ENCODE data around the gene CD109.
A peak's percentile ranks its signal among the peaks of the same experiment; 100 is the strongest.

The CD109 gene

DNA sequence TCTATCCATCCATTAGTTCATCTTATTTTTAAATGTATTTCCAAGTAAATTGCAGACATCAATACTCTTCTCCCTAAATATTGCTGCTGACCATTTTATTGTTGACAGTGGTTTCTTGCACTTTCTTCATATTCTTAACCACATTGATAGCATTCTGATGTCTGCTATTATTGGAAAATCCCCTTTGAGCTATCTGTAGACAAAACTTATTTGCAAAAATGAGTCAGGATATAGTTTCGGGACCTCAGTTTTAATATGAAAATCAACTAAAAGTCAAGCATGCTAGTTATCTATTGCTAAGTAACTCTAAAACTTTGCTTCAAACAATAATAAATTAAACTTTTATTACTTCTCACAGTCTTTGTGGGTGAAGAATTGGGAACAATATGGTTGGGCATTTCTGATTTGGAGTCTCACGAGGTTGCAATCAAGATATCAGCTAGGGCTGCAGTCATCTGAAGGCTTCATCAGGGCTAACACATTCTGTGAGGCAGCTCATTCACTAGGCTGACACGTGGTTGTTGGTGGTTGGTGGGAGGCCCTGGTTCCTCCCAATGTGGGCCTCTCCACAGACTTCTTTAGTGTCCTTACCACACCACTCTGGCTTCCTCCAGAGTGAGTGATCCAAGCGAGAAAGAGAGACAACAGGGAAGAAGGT, 32.7 kb downstream of the CD109 start:
- no peak for DNase-seq

DNA sequence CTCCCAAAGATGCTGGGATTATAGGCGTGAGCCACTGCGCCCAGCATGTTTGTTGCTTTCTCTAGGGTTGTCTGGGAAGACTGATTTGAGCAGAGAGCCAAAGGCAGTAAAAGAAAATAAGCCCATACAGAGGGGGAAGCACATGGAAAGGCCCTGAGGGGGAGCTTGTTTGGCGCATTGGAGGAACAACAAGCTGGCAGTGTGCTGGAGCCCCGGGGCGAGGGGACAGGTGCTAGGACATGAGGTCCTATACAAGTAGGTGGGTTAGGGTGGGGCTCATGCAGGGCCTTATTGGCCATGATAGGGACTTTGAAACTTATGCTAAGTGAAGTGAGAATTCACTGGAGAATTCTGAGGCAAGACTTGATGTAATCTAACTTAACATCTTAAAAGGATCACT, 35.3 kb downstream of the CD109 start:
- no peak for DNase-seq

DNA sequence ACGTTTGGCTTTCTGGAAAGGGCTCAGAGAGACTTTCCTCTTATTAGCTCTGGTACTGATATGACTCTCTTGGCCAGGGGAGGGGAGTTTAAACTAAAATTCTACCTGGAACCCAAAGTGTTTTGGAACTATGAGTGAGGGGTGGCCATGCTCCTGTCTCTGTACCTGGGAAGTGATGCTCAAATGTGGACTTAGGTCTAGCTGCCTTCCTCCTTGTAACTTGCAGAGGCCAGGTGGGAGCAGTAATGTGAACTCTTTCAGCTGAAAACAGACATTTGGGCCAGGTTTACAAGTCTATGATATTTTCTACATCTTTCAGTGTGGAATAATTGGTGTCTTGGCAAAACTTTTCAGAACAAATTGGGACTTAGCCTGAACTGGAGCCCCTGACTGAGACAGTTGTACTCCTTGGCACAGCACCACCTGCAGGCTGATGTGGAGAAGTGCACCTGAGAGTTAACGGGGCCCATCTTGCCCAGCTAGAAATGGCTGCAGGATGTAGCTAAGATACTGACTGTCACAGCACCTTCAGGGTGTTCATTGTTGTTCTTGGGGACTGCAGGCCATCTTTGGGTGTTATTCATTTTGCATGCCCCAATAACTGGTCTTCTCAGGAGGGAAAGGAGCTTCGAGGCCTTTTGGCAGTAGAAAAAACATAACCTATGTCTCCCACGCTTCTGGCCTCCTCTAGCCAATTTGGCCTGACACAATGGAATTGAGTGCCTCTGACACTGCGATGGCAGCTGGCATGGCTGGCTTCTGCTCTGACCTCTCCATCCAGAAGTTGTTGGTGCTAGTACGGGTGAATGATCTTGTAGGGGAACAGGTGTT, 37.1 kb downstream of the CD109 start:
- peak; percentile 8 for DNase-seq

GRCh38 chr6:73733791-73734190, 37.8 kb downstream of the CD109 start:
- DNase-seq = no peak

- no peak for DNase-seq
These were observed 38.9 kb downstream of the CD109 start for GRCh38 chr6:73734832-73735453.

- DNase-seq = no peak
These were observed 42.5 kb downstream of the CD109 start for GRCh38 chr6:73738367-73739028.

GRCh38 chr6:73739096-73739495, 43.1 kb downstream of the CD109 start:
- no peak for DNase-seq

DNA sequence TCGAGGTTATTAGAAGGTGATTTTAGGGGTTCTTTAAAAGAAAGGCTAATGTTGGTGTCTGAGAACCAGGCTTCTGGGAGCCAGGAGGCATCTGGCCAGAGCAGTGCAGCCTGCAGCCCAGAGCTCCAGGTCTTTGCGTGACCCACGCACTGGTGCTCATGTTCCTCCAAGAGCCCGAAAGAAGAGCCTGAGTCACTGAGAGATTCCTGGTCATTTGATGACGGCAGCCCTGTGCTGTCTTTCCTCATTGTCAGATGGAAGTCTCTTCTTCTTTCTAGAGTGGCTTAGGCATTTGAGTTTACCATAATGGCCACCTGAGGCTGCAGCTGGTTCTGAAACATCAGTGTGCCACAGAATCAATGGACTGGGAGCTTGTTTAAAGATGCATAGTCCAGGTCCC, 46.4 kb downstream of the CD109 start:
- no peak for DNase-seq

- no peak for DNase-seq
These were observed 47.1 kb downstream of the CD109 start for GRCh38 chr6:73743081-73743480.

DNA sequence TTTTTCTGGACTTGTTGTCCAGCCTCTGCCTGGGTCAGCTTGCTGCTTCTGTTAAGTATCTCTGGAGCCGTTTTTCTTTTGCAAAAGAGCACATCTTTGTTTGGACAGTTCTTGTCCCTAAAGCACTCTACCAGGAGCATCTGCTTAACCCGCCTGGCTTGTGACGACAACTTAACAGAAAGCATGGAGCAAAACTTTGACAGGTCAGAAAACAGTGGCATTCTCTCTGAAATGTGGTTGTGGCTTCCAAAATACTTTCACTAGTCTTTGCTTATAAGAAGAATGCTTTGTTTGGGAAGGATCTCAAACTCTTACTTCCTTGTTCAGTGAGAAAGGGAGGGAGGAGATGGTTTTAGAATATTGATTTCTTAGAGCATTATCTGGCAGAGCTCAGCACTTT, 47.6 kb downstream of the CD109 start:
- DNase-seq = no peak

GRCh38 chr6:73746787-73747186, 50.8 kb downstream of the CD109 start:
- no peak for DNase-seq

DNA sequence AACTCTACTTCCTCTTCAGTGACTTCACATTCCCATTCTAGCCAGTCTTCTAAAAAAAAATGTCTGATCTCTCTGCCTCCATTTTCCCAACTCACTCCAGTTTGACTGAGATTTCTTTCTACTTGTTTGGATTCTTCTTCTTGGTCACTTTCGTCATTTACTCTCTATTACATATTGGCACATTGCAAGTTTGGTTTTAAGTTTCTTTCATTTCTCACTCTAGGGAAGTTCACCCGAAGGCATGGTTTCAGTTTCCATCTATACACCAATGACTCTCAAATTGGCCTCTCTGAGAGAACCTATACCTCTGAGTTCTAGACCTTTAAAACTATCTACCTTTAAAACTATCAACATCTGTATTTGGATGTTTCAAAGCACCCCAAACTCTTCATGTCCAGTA, 51.3 kb downstream of the CD109 start:
- DNase-seq = no peak

DNA sequence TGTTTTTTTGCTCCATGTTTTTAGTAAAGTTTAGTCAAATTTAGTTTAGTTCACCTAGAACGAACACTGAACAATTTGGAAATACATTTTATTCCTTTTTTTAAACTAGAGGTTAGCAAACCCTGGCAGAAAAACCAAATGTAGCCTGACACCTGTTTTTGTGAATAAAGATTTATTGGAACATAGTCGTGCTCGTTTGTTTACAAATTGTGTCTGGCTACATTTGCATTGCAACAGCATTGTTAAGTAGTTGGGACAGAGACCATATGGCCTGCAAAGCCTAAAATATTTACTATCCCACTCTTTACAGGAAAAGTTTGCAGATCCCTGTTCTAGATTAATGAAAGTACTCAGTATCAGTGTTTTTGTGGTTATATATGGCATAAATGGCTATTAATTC, 56.9 kb downstream of the CD109 start:
- no peak for DNase-seq

DNA sequence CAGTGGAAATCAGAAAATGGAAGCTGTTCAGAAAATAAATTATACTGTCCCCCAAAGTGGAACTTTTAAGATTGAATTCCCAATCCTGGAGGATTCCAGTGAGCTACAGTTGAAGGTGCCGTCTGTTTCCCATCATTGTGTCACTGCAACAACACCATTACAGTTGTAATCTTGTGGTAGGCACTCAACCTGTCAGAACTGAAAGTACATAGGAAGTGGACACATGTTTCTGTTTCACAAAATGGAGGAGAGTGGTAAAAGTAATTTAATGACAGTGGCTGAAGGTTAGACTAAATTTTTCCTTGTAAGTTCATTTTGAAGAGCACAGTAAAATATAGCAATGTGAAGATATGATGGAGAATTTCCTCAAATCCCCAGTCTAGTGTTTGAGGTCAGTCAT, 70.0 kb downstream of the CD109 start:
- DNase-seq = no peak

DNA sequence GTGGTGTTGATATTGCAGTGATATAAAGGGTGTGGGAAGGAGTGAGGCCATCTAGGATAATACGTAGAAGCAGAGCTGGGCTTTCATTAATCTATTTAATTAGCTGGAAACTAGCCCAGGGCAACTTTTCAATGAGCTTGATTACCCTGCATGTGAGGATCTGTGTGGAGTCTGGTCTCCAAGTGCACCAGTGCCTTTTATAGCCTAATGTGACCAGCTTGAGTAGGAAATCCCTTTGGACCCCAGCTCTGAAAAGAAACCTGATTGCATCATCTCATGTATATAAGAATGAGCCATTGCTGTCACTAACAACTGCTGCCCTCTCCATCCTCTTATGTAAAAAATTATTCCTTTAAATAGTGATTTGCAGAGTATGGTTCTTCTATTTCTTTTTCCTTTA, 72.6 kb downstream of the CD109 start:
- DNase-seq = no peak

- DNase-seq = no peak
These were observed 74.0 kb downstream of the CD109 start for GRCh38 chr6:73769976-73770375.

DNA sequence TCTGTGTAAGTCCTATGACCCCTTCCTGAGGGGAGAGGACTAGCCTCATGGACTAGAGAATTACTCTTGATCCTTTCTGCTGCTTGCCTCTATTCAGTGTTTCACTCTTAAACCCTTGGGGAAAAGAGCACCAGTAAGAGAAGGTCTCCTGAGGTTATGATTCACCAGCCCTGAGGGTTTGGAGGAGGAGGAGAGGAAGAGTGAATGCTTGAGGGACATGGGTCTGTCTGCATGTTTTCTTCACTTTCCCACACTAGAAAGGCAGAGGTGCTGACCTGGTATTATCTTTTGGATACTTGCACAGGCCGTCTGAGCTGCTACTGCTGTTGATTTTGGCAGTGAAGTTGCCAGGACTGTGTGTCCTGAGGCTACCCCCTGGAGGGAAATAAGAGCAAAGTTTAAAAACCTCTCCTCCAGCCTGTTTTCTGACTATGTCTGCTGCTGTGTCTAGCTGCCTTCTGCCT, 78.3 kb downstream of the CD109 start:
- DNase-seq = no peak

GRCh38 chr6:73779943-73780342, 83.9 kb downstream of the CD109 start:
- DNase-seq = no peak

DNA sequence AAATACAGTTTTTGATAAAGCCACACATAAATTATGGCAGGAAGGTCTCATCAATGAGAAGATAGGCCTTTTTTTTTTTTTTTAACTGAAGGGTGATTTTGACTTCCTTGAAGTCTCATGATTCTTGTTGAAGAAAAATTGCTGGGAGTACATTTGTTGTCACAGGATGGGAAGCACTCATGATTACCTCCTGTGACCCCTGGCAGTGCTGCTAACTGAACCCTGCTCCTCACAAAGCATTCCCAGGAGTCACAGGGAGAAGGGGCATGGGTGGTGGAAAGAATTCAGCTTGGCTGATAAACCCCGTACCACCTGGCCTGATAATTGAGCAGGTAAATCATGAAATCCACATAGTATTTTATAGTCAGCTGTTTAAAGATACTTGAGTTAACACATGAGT, 86.9 kb downstream of the CD109 start:
- no peak for DNase-seq

DNA sequence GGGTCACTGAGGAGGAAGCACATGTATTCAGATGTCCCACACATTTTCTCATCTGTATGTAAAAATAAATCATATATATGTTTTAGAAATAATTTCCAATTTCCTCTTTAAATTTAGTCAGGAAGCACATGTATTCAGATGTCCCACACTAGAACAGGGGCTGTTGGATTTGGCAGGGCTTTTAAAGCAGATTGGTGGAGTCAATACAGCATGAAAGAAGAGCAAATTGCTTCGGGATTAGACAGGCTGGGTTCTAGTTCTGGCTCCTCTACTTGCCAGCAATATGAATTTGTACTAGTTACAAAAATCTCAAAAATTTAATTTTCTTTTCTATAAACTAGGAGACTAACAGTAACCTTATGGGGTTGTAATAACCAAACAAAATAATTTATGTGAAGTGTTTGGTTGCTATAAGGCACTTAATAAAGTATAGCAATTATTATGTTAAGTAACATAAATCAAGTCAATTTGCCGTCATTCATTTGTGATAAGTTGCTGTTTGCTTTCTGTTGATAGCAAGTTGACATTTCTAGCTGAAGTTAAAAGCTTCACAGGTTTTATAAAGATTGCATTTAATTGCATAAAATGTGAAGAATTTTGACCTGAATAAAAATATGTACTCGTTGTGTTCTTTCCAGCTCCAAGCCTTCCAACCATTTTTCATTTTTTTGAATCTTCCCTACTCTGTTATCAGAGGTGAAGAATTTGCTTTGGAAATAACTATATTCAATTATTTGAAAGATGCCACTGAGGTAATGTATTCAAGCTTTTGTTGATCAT, 88.9 kb downstream of the CD109 start:
- no peak for DNase-seq

DNA sequence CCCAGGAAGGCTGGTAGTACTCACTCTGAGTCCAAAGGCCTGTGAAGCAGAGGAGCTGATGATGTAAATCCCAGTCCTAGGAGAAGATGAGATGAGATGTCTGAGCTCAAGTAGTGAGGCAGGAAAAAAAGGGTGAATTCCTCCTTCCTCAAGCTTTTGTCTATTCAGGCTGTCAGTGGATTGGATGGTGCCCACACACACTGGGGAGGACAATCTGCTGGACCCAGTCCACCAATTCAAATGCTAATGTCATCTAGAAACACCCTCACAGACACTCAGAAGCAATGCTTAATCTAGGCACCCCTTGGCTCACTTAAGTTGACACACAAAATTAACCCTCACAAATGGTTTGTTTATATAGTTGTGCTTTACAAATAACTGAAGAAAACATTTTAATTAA, 94.6 kb downstream of the CD109 start:
- no peak for DNase-seq

DNA sequence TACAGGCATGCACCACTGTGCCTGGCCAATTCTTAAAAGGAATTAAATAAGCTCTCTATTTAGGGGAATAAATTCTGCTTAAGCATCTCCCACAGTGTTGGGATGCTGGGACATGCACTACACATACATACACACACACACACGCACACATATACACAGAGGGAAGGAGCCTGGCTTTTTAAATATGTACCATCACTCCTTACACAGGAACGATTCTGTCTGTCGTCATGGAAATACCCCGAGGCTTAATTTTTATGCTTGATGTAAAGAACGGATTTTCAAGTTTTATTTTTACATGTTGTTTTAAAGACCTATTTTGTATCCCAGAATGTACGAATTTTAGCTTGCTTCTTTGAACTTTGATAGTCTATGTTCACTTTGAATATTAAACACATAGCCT, 95.3 kb downstream of the CD109 start:
- DNase-seq = no peak

- no peak for DNase-seq
These were observed 96.7 kb downstream of the CD109 start for GRCh38 chr6:73792738-73793137.

Data from NK-92 treated with Interleukin-12 subunit alpha and Interleukin-12 subunit beta, amount 100 ng/mL, for 24 hours (cell line).